HepG2 (cell line): Measurements from ENCODE around the gene DUSP9.

ENCODE experiments used
- ATF2 ChIP-seq: sonication (generic); formaldehyde crosslinking; IDR thresholded peaks from 2 replicates; pipeline ENCODE4 v1.4.0; 2020; ENCODE audit warnings: missing genetic modification reagents
- CHD2 ChIP-seq: IDR thresholded peaks from 2 replicates; pipeline ENCODE4 v1.6.1; 2011; ENCODE audit warnings: low read depth, low read length, improper control_type of control experiment
- GPN1 ChIP-seq: sonication (generic); formaldehyde crosslinking; IDR thresholded peaks from 2 replicates; pipeline ENCODE4 v1.5.1; 2020; ENCODE audit warnings: missing genetic modification reagents, borderline replicate concordance

- TF ChIP-seq ATF2 (CRISPR knock-in tag): no peak
- TF ChIP-seq CHD2: no peak
- no peak for TF ChIP-seq GPN1 (CRISPR knock-in tag)
Observed at GRCh38 chrX:153669901-153670731, 23.1 kb downstream of the DUSP9 start.
